Measurements from ENCODE around the gene SOD3. TPM values are rescaled to one million over a fixed set of nuclear protein-coding genes. Genes with fewer than 3 reads are reported as not detected.

SOD3 gene
- total and polyA plus RNA-seq, 2 of the 8 experiments (the other 6 are each of a cell fraction or from before 2014, with no cell fraction given): 4.9 TPM

DNA sequence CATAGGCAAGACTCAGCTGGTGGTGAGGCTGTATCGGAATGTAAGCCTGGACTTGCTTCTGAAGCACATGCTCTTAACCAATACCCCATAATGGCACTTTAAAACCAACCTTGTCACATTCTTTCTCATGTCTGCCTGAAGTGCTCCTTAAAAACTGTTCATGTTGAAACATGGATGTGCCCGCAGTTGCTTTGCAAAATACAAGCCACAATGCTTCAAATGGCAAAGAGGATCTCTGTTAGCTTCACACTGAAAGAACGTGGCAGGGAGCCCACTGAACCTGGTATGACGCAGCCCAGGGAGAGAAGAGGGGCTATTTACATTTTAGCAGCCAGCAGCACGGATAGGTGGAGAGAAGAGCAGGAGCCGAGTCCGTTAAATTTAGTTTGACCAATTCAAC lies 29.3 kb downstream of the SOD3 start:
- H3K4ac ChIP-seq (replicated peaks; ENCODE audit: insufficient read length, low read depth, low read length): no peak overlapping the region
- H3K27me3 ChIP-seq (replicated peaks in 1 of 4; ENCODE audit: control insufficient read depth in 3 of 4, extremely low read depth in 1 of 4, insufficient read depth in 3 of 4, low read length in 3 of 4): no peaks in the 10 kb centered on the region
- no peak for FAIRE-seq
- CTCF ChIA-PET (ENCODE audit: partially characterized antibody): interaction anchor here (0.5 to 1.8 kb wide), 7 partner anchors 15 to 322 kb away, joined by 3 to 14 read pairs (median 4); no protein-coding TSS in a partner anchor
- H4K20me1 ChIP-seq (replicated peaks in 1 of 2; ENCODE audit: control insufficient read depth in 1 of 2, insufficient read depth in 2 of 2, low read length in 2 of 2): no peaks in the 10 kb centered on the region
- no peaks in the 10 kb centered on the region for H3K23me2 ChIP-seq (ENCODE audit: low read depth, low read length)
- no peak overlapping the region for H2BK15ac ChIP-seq (ENCODE audit: low read length)
- H3K9ac ChIP-seq (replicated peaks in 1 of 4; ENCODE audit: extremely low read depth in 1 of 4, low read depth in 3 of 4, low read length in 3 of 4): no peak overlapping the region
- H3K18ac ChIP-seq (ENCODE audit: extremely low read depth, low read length): no peak overlapping the region
- H3K14ac ChIP-seq (ENCODE audit: insufficient read length): no peak overlapping the region
- no peak overlapping the region for H2AK5ac ChIP-seq (ENCODE audit: low read depth, low read length)
- H4K91ac ChIP-seq (replicated peaks; ENCODE audit: insufficient read length, low read length): no peak overlapping the region
- WGBS, 2 experiments (ENCODE audit: extremely low coverage in 1 of 2, insufficient coverage in 1 of 2, insufficient read length in 1 of 2, insufficient replicate concordance in 2 of 2, low coverage in 1 of 2, low lambda C conversion rate in 2 of 2, missing lambda C conversion rate in 1 of 2): 83% methylated on average over 7 of the region's 7 CpGs; no CpG with 5 or more reads in 1 of the 2 experiments
- no peak overlapping the region for H4K5ac ChIP-seq (ENCODE audit: insufficient read length, low read depth, low read length)
- no peaks in the 10 kb centered on the region for H3K36me3 ChIP-seq (ENCODE audit: control insufficient read depth in 2 of 4, insufficient read depth in 4 of 4, low read length in 3 of 4)
- no peak overlapping the region for H4K8ac ChIP-seq (ENCODE audit: extremely low read depth, insufficient read depth, low read length)
- no peak overlapping the region for H3K56ac ChIP-seq (replicated peaks; ENCODE audit: insufficient read length, low read depth, low read length)
- H2AFZ ChIP-seq (ENCODE audit: low read length): no peak overlapping the region
- H2BK120ac ChIP-seq (replicated peaks; ENCODE audit: low read depth, low read length): no peak overlapping the region
- H3K27ac ChIP-seq (ENCODE audit: low read depth, low read length): no peak overlapping the region
- H3K23ac ChIP-seq (ENCODE audit: insufficient read length): no peak overlapping the region
- no peak for DNase-seq (ENCODE audit: low read depth in 1 of 2, low spot score in 2 of 2)
- H2BK20ac ChIP-seq (ENCODE audit: low read length): no peak overlapping the region
- H3K4me2 ChIP-seq (ENCODE audit: insufficient read depth in 1 of 2, low read depth in 2 of 2, low read length in 2 of 2): no peak overlapping the region
- no peak overlapping the region for H2BK5ac ChIP-seq (ENCODE audit: low read depth, low read length)
- TF ChIP-seq CBX5 (IDR thresholded peaks at IDR 0.05; ENCODE audit: low read depth, low read length) (no peak), YY1 (IDR thresholded peaks at IDR 0.05; ENCODE audit: low read depth, low read length) (no peak), NRF1 (IDR thresholded peaks at IDR 0.05; ENCODE audit: low read depth, low read length) (no peak), RXRA (IDR thresholded peaks at IDR 0.05; ENCODE audit: insufficient read depth, low read depth, low read length) (no peak), EZH2 (IDR thresholded peaks at IDR 0.05; ENCODE audit: low read depth, low read length, severe bottlenecking) (no peak), TAF7 (optimal IDR thresholded peaks at IDR 0.05; ENCODE audit: borderline replicate concordance, low read depth, low read length) (no peak), JUN (IDR thresholded peaks at IDR 0.05; ENCODE audit: low read depth, low read length) (no peak), ZNF274 (IDR thresholded peaks at IDR 0.05; ENCODE audit: borderline replicate concordance, extremely low read depth, low read length) (no peak)
- H3K4me1 ChIP-seq (replicated peaks in 1 of 4; ENCODE audit: control insufficient read depth in 3 of 4, insufficient read depth in 4 of 4, low read length in 3 of 4): no peaks in the 10 kb centered on the region
- POLR2A ChIA-PET (ENCODE audit: partially characterized antibody): no interaction called here
- no peak overlapping the region for H2BK12ac ChIP-seq (ENCODE audit: low read depth, low read length)
- no peaks in the 10 kb centered on the region for H3K79me1 ChIP-seq (ENCODE audit: low read depth, low read length)
- no peak overlapping the region for H3K4me3 ChIP-seq (ENCODE audit: extremely low read depth in 1 of 4, insufficient read depth in 2 of 4, low read depth in 3 of 4, low read length in 4 of 4)
- H3K79me2 ChIP-seq (ENCODE audit: control insufficient read depth in 1 of 2, insufficient read depth in 2 of 2, low read length in 2 of 2): no peaks in the 10 kb centered on the region
- no peaks in the 10 kb centered on the region for H3K9me3 ChIP-seq (ENCODE audit: insufficient read depth in 2 of 2, low read depth in 1 of 2, low read length in 1 of 2)
